Parathyroid adenoma (tissue), 2 donors: ENCODE measurements around the gene LMX1B.

Source experiments
- H2AFZ ChIP-seq: fragments of 300-600 bp; sonication (generic); one replicate; pipeline ENCODE4 v1.7.0; 2017; ENCODE audit warnings: antibody characterized with exemption, mild to moderate bottlenecking
- H3K27ac ChIP-seq: fragments of 300-600 bp; sonication (generic); one replicate; pipeline ENCODE4 v1.7.0; 2017
- H3K27me3 ChIP-seq: fragments of 300-600 bp; sonication (generic); one replicate; pipeline ENCODE4 v1.7.0; 2017; ENCODE audit warnings: low read length; ENCODE audit not compliant: control insufficient read depth, insufficient read depth
- H3K36me3 ChIP-seq: fragments of 300-600 bp; sonication (generic); one replicate; pipeline ENCODE4 v1.7.0; 2017; ENCODE audit warnings: low read length; ENCODE audit not compliant: control insufficient read depth, insufficient read depth
- H3K4me1 ChIP-seq: fragments of 300-600 bp; sonication (generic); one replicate; pipeline ENCODE4 v1.7.0; 2017; ENCODE audit warnings: control low read depth
- H3K4me2 ChIP-seq: fragments of 300-600 bp; sonication (generic); one replicate; pipeline ENCODE4 v1.7.0; 2017; ENCODE audit warnings: low read length
- H3K4me3 ChIP-seq: fragments of 300-600 bp; sonication (generic); one replicate; pipeline ENCODE4 v1.7.0; 2017; ENCODE audit warnings: low read depth, low read length
- H3K79me2 ChIP-seq: fragments of 300-600 bp; sonication (generic); one replicate; pipeline ENCODE4 v1.7.0; 2017; ENCODE audit warnings: control low read depth
- H3K9ac ChIP-seq: fragments of 300-600 bp; sonication (generic); one replicate; pipeline ENCODE4 v1.7.0; 2017; ENCODE audit warnings: mild to moderate bottlenecking
- H3K9me3 ChIP-seq: fragments of 300-600 bp; sonication (generic); one replicate; pipeline ENCODE4 v1.7.0; 2017; ENCODE audit warnings: low read length; ENCODE audit not compliant: control insufficient read depth
- TF ChIP-seq, protein P1 (sequence below): fragments of 300-600 bp; sonication (generic); IDR thresholded peaks from one replicate; pipeline ENCODE4 v1.7.0; 2017; ENCODE audit warnings: antibody characterized with exemption, mild to moderate bottlenecking
- donor health status: primary hyperparathyroidism.

LMX1B gene

DNA sequence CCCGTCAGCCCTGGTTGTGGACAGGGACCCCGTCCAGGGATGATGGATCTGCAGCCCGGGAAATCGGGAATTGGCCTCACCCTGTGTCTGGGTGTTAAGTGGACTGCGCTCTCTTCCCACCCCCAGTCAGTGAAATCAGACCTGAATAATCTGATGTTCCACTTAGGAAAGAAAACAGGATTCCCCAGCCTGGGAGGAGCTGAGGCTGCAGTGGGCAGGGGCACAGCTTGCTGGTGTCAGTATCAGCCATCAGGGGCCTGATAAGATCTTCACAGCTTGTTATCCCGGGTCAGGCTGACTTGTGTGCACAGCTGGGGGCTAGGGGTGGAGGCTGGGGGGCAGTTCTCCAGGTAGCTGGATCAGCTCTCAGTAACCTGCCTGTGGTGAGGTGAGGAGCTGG, 29.1 kb downstream of the LMX1B start:
- no peaks in the 10 kb centered on the region for H3K36me3 ChIP-seq
- TF ChIP-seq, protein P1, sequence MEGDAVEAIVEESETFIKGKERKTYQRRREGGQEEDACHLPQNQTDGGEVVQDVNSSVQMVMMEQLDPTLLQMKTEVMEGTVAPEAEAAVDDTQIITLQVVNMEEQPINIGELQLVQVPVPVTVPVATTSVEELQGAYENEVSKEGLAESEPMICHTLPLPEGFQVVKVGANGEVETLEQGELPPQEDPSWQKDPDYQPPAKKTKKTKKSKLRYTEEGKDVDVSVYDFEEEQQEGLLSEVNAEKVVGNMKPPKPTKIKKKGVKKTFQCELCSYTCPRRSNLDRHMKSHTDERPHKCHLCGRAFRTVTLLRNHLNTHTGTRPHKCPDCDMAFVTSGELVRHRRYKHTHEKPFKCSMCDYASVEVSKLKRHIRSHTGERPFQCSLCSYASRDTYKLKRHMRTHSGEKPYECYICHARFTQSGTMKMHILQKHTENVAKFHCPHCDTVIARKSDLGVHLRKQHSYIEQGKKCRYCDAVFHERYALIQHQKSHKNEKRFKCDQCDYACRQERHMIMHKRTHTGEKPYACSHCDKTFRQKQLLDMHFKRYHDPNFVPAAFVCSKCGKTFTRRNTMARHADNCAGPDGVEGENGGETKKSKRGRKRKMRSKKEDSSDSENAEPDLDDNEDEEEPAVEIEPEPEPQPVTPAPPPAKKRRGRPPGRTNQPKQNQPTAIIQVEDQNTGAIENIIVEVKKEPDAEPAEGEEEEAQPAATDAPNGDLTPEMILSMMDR: no peak
- H3K4me2 ChIP-seq: no peak overlapping the region
- H3K27ac ChIP-seq: no peak overlapping the region
- H3K4me1 ChIP-seq: no peaks in the 10 kb centered on the region
- H3K79me2 ChIP-seq: no peaks in the 10 kb centered on the region
- H3K9me3 ChIP-seq: no peaks in the 10 kb centered on the region
- H2AFZ ChIP-seq: no peak overlapping the region
- H3K27me3 ChIP-seq: no peaks in the 10 kb centered on the region
- no peak overlapping the region for H3K9ac ChIP-seq
- H3K4me3 ChIP-seq: no peak overlapping the region

DNA sequence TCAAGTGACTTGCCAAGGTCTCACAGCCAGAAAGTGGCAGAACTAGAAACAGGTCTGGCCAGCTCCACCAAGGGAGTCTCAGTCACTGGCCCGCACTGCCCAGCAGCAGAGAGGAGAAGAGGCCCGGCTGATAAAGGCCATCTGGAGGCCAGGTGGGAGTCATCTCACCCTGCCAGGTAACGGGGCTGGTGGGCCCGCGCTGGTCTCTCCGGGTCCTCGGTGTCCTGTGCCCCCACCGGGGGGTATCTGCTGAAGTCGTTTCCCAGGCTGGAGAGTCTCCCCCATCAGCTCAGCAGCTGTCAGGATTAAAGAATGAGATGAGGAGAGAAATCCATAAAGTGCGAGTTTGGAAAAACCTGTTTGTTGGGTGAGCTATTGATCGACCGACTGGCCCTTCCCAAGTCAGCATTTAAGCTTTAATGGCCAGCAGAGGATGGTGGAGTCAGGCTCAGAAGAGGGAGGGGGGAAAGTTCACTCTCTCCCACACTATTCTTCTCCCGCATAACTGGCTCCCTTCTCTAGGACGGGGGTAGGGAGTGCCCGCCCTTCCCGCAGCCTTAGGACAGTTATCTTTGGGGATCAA, 30.3 kb downstream of the LMX1B start:
- TF ChIP-seq, protein P1: no peak
- H2AFZ ChIP-seq: no peak overlapping the region
- no peaks in the 10 kb centered on the region for H3K9me3 ChIP-seq
- no peaks in the 10 kb centered on the region for H3K36me3 ChIP-seq
- no peak overlapping the region for H3K4me3 ChIP-seq
- no peaks in the 10 kb centered on the region for H3K27me3 ChIP-seq
- no peaks in the 10 kb centered on the region for H3K4me1 ChIP-seq
- H3K79me2 ChIP-seq: no peaks in the 10 kb centered on the region
- no peak overlapping the region for H3K27ac ChIP-seq
- no peak overlapping the region for H3K4me2 ChIP-seq
- H3K9ac ChIP-seq: no peak overlapping the region

DNA sequence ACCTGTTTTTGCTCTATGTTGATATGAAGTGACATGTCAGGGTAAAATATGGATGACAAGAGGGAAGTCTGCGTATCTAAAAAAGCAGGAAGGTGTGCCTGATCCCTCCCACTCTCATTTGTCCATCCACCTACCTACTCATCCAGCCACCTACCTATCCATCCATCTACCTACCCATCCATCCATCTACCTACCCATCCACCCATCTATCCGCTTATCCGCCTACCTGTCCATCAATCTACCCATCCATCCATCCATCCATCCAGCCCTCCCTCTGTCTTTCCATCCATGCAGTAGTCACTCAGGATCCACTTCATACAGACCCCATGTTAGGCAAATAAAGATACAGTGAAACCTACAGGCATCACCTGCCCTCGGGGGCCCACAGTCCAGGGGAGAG, 32.4 kb downstream of the LMX1B start:
- H3K79me2 ChIP-seq: no peaks in the 10 kb centered on the region
- no peaks in the 10 kb centered on the region for H3K27me3 ChIP-seq
- no peak overlapping the region for H3K27ac ChIP-seq
- no peak overlapping the region for H3K4me3 ChIP-seq
- H3K9ac ChIP-seq: no peak overlapping the region
- H2AFZ ChIP-seq: no peak overlapping the region
- H3K4me2 ChIP-seq: no peak overlapping the region
- H3K36me3 ChIP-seq: no peaks in the 10 kb centered on the region
- TF ChIP-seq, protein P1: no peak
- no peaks in the 10 kb centered on the region for H3K9me3 ChIP-seq
- no peaks in the 10 kb centered on the region for H3K4me1 ChIP-seq

DNA sequence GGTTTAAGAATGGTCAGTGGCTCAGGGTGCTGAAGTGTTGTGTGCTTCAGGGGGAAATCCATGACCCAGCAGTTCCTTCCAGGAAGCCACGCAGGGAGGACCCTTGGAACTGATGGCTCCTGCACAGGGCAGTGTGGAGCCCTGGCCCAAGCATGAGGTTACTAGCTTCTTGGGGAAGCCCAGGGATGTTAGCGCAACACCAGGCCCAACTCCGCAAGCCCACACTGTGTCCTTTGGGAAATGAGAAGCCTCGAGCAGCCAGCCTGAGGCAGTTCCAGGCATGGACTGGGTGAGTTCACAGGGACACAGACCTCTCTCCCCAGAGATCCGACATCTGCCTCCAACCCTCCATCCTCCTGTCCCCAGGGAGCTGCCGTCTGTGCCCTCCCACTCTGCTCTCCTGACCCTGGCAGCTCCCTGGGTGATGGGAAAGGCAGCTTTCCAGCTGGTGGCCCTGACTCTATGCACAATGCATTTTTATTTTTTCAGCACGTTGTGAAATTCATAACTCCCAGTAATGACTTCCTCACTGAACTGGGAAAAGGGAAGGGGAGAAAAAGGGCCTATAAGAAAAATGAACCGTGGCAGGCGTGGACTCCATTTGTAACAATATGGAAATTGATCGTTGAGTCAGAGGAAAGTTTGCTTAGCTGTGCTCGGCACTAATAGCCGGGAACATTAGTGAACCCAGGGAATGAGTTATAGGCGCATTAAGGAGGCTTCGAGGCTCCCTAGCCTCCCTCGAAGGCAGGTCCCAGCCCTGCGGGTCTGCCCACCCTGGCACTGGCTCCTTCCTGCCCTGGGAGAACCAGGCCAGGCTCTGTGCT, 34.1 kb downstream of the LMX1B start:
- Histone ChIP-seq H3K9me3 (no peaks in the 10 kb centered on the region), H3K27me3 (no peaks in the 10 kb centered on the region), H3K4me2 (no peak overlapping the region), H3K79me2 (no peaks in the 10 kb centered on the region), H3K27ac (no peak overlapping the region), H2AFZ (no peak overlapping the region), H3K36me3 (no peaks in the 10 kb centered on the region), H3K9ac (no peak overlapping the region), H3K4me1 (no peaks in the 10 kb centered on the region), H3K4me3 (no peak overlapping the region)
- TF ChIP-seq, protein P1: no peak

DNA sequence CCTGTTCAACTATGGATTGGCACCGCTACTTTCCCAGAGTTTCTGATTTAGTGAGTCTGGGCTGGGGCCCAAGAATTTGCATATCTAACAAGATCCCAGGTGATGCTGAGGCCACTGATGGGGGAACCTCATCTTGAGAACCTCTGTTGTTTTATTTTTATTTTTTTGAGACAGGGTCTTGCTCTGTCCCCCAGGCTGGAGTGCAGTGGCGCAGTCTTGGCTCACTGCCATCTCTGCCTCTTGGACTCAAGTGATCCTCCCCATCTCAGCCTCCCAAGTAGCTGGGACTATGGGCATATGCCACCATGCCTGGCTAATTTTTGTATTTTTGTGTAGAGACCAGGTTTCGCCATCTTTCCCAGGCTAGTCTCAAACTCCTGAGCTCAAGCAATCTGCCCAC, 35.7 kb downstream of the LMX1B start:
- H3K4me1 ChIP-seq: no peaks in the 10 kb centered on the region
- H3K36me3 ChIP-seq: no peaks in the 10 kb centered on the region
- TF ChIP-seq, protein P1: no peak
- no peak overlapping the region for H3K9ac ChIP-seq
- no peaks in the 10 kb centered on the region for H3K9me3 ChIP-seq
- H3K79me2 ChIP-seq: no peaks in the 10 kb centered on the region
- H3K27me3 ChIP-seq: no peaks in the 10 kb centered on the region
- no peak overlapping the region for H2AFZ ChIP-seq
- H3K4me2 ChIP-seq: no peak overlapping the region
- no peak overlapping the region for H3K27ac ChIP-seq
- no peak overlapping the region for H3K4me3 ChIP-seq
